SKM-1 treated with dmso at 0.1 percent for 144 hours (cell line): ENCODE measurements around the gene ANKRD49.

Experiments used
- DNase-seq: peaks from one replicate; lab custom pipeline; 2025; ENCODE audit not compliant: unreplicated experiment; lab: John Stamatoyannopoulos, UW

The ANKRD49 gene

GRCh38 chr11:94493281-94494125 is at the start of gene ANKRD49, which contains the start of gene MRE11:
TSS of gene ANKRD49 (plus strand) at chr11:94493984. CDS start at chr11:94496694, 2,710 bp downstream.
TSS of gene MRE11 (minus strand) at chr11:94493844. CDS start at chr11:94492801, 1,043 bp downstream.
- peak; percentile 92 for DNase-seq

- DNase-seq: no peak
Observed at GRCh38 chr11:94445641-94446040, 48.1 kb upstream of the ANKRD49 start.

GRCh38 chr11:94447149-94447548 is 46.6 kb upstream of the ANKRD49 start:
- no peak for DNase-seq

GRCh38 chr11:94449029-94449428 is 44.8 kb upstream of the ANKRD49 start:
- DNase-seq: no peak

- no peak for DNase-seq
Observed at GRCh38 chr11:94449437-94449836, 44.3 kb upstream of the ANKRD49 start.

- DNase-seq: no peak
Observed at GRCh38 chr11:94450048-94450447, 43.7 kb upstream of the ANKRD49 start.

- no peak for DNase-seq
Observed at GRCh38 chr11:94452988-94453387, 40.8 kb upstream of the ANKRD49 start.

GRCh38 chr11:94454301-94454700 is 39.5 kb upstream of the ANKRD49 start:
- no peak for DNase-seq

- DNase-seq: no peak
Observed at GRCh38 chr11:94455861-94456260, 37.9 kb upstream of the ANKRD49 start.

GRCh38 chr11:94457118-94458029 is 36.4 kb upstream of the ANKRD49 start:
- DNase-seq: no peak

- DNase-seq: no peak
Observed at GRCh38 chr11:94459576-94459975, 34.2 kb upstream of the ANKRD49 start.

GRCh38 chr11:94469416-94469815 is 24.4 kb upstream of the ANKRD49 start:
- no peak for DNase-seq

- peak; percentile 79 for DNase-seq
Observed at GRCh38 chr11:94472916-94473799, 20.6 kb upstream of the ANKRD49 start.

- DNase-seq: no peak
Observed at GRCh38 chr11:94477624-94478023, 16.2 kb upstream of the ANKRD49 start.

- no peak for DNase-seq
Observed at GRCh38 chr11:94481342-94481741, 12.4 kb upstream of the ANKRD49 start.

GRCh38 chr11:94486068-94486467 is 7.7 kb upstream of the ANKRD49 start:
- DNase-seq: no peak

- peak; percentile 47 for DNase-seq
Observed at GRCh38 chr11:94494126-94494680, 419 bp downstream of the ANKRD49 start.

- DNase-seq: no peak
Observed at GRCh38 chr11:94500181-94500580, 6.4 kb downstream of the ANKRD49 start.

GRCh38 chr11:94501522-94501921 is 7.7 kb downstream of the ANKRD49 start:
- DNase-seq: no peak

GRCh38 chr11:94504689-94505293 is 11.0 kb downstream of the ANKRD49 start:
- peak; percentile 27 for DNase-seq
